ENCODE measurements around the gene R3HDM1. TPM values are rescaled to one million over a fixed set of nuclear protein-coding genes. Genes with fewer than 3 reads are reported as not detected.

Gene R3HDM1
- total and polyA plus RNA-seq, 2 donors, result 17.4 to 19.3 TPM

- peaks cover 9 to 32% of the 10 kb centered on the region in 2 donors for H3K36me3 ChIP-seq (ENCODE audit: control insufficient read depth in 2 of 2, insufficient read depth in 2 of 2, low read length in 1 of 2)
- no peak overlapping the region for H3K4me3 ChIP-seq (ENCODE audit: low read length in 2 of 2)
- H3K27me3 ChIP-seq (ENCODE audit: control insufficient read depth in 2 of 2, insufficient read depth in 1 of 2, low read length in 1 of 2), result no peaks in the 10 kb centered on the region
- H3K9me3 ChIP-seq (ENCODE audit: control insufficient read depth in 2 of 2, insufficient read depth in 1 of 2, low read length in 1 of 2), result no peaks in the 10 kb centered on the region
- no peak overlapping the region for H3K27ac ChIP-seq (ENCODE audit: low read depth in 1 of 2, low read length in 1 of 2)
- no peaks in the 10 kb centered on the region for H3K4me1 ChIP-seq (ENCODE audit: control insufficient read depth in 2 of 2, insufficient read depth in 2 of 2, low read length in 2 of 2)
- no peak for DNase-seq (ENCODE audit: low read depth in 6 of 9, low spot score in 9 of 9)
These were observed 133.4 kb downstream of the R3HDM1 start for GRCh38 chr2:135664623-135665068.

GRCh38 chr2:135667045-135667444 lies 135.8 kb downstream of the R3HDM1 start:
- Histone ChIP-seq H3K4me3 (ENCODE audit: low read length in 2 of 2) (no peak overlapping the region), H3K9me3 (ENCODE audit: control insufficient read depth in 2 of 2, insufficient read depth in 1 of 2, low read length in 1 of 2) (peaks cover 0 to 2% of the 10 kb centered on the region in 2 donors), H3K4me1 (ENCODE audit: control insufficient read depth in 2 of 2, insufficient read depth in 2 of 2, low read length in 2 of 2) (no peaks in the 10 kb centered on the region), H3K27ac (ENCODE audit: low read depth in 1 of 2, low read length in 1 of 2) (no peak overlapping the region), H3K36me3 (ENCODE audit: control insufficient read depth in 2 of 2, insufficient read depth in 2 of 2, low read length in 1 of 2) (peaks cover 8 to 29% of the 10 kb centered on the region in 2 donors), H3K27me3 (ENCODE audit: control insufficient read depth in 2 of 2, insufficient read depth in 1 of 2, low read length in 1 of 2) (no peaks in the 10 kb centered on the region)
- DNase-seq (ENCODE audit: low read depth in 6 of 9, low spot score in 9 of 9), result no peak

GRCh38 chr2:135674453-135674852 lies 143.2 kb downstream of the R3HDM1 start:
- Histone ChIP-seq H3K27me3 (ENCODE audit: control insufficient read depth in 2 of 2, insufficient read depth in 1 of 2, low read length in 1 of 2) (no peaks in the 10 kb centered on the region), H3K36me3 (ENCODE audit: control insufficient read depth in 2 of 2, insufficient read depth in 2 of 2, low read length in 1 of 2) (peaks cover 12 to 37% of the 10 kb centered on the region in 2 donors), H3K27ac (ENCODE audit: low read depth in 1 of 2, low read length in 1 of 2) (no peak overlapping the region), H3K9me3 (ENCODE audit: control insufficient read depth in 2 of 2, insufficient read depth in 1 of 2, low read length in 1 of 2) (peaks cover 0 to 2% of the 10 kb centered on the region in 2 donors), H3K4me1 (ENCODE audit: control insufficient read depth in 2 of 2, insufficient read depth in 2 of 2, low read length in 2 of 2) (no peaks in the 10 kb centered on the region), H3K4me3 (ENCODE audit: low read length in 2 of 2) (no peak overlapping the region)
- WGBS, result 100% methylated on average over 1 of the region's 1 CpG
- DNase-seq (ENCODE audit: low read depth in 6 of 9, low spot score in 9 of 9), result no peak

- H3K27me3 ChIP-seq (ENCODE audit: control insufficient read depth in 2 of 2, insufficient read depth in 1 of 2, low read length in 1 of 2), result no peaks in the 10 kb centered on the region
- H3K4me3 ChIP-seq (ENCODE audit: low read length in 2 of 2), result no peak overlapping the region
- no peak for DNase-seq (ENCODE audit: low read depth in 6 of 9, low spot score in 9 of 9)
- WGBS, result 99% methylated on average over 3 of the region's 3 CpGs
- peaks cover 19 to 47% of the 10 kb centered on the region in 2 donors for H3K36me3 ChIP-seq (ENCODE audit: control insufficient read depth in 2 of 2, insufficient read depth in 2 of 2, low read length in 1 of 2)
- H3K4me1 ChIP-seq (ENCODE audit: control insufficient read depth in 2 of 2, insufficient read depth in 2 of 2, low read length in 2 of 2), result no peaks in the 10 kb centered on the region
- no peak overlapping the region for H3K27ac ChIP-seq (ENCODE audit: low read depth in 1 of 2, low read length in 1 of 2)
- H3K9me3 ChIP-seq (ENCODE audit: control insufficient read depth in 2 of 2, insufficient read depth in 1 of 2, low read length in 1 of 2), result no peaks in the 10 kb centered on the region
These were observed 144.7 kb downstream of the R3HDM1 start for GRCh38 chr2:135676031-135676430.

GRCh38 chr2:135679125-135679524 lies 147.8 kb downstream of the R3HDM1 start:
- H3K4me3 ChIP-seq (ENCODE audit: low read length in 2 of 2), result no peak overlapping the region
- H3K4me1 ChIP-seq (ENCODE audit: control insufficient read depth in 2 of 2, insufficient read depth in 2 of 2, low read length in 2 of 2), result no peaks in the 10 kb centered on the region
- peaks cover 13 to 60% of the 10 kb centered on the region in 2 donors for H3K36me3 ChIP-seq (ENCODE audit: control insufficient read depth in 2 of 2, insufficient read depth in 2 of 2, low read length in 1 of 2)
- no peaks in the 10 kb centered on the region for H3K27me3 ChIP-seq (ENCODE audit: control insufficient read depth in 2 of 2, insufficient read depth in 1 of 2, low read length in 1 of 2)
- WGBS, result 96% methylated on average over 2 of the region's 2 CpGs
- no peak overlapping the region for H3K27ac ChIP-seq (ENCODE audit: low read depth in 1 of 2, low read length in 1 of 2)
- no peak for DNase-seq (ENCODE audit: low read depth in 6 of 9, low spot score in 9 of 9)
- no peaks in the 10 kb centered on the region for H3K9me3 ChIP-seq (ENCODE audit: control insufficient read depth in 2 of 2, insufficient read depth in 1 of 2, low read length in 1 of 2)

GRCh38 chr2:135685361-135685760 lies 154.1 kb downstream of the R3HDM1 start:
- no peak for DNase-seq (ENCODE audit: low read depth in 6 of 9, low spot score in 9 of 9)
- Histone ChIP-seq H3K4me1 (ENCODE audit: control insufficient read depth in 2 of 2, insufficient read depth in 2 of 2, low read length in 2 of 2) (peaks cover 0 to 2% of the 10 kb centered on the region in 2 donors), H3K36me3 (ENCODE audit: control insufficient read depth in 2 of 2, insufficient read depth in 2 of 2, low read length in 1 of 2) (peaks cover 2 to 32% of the 10 kb centered on the region in 2 donors), H3K27me3 (ENCODE audit: control insufficient read depth in 2 of 2, insufficient read depth in 1 of 2, low read length in 1 of 2) (no peaks in the 10 kb centered on the region), H3K9me3 (ENCODE audit: control insufficient read depth in 2 of 2, insufficient read depth in 1 of 2, low read length in 1 of 2) (no peaks in the 10 kb centered on the region), H3K27ac (ENCODE audit: low read depth in 1 of 2, low read length in 1 of 2) (no peak overlapping the region), H3K4me3 (ENCODE audit: low read length in 2 of 2) (no peak overlapping the region)
- 99% methylated on average over 1 of the region's 1 CpG for WGBS

GRCh38 chr2:135688978-135689377 lies 157.7 kb downstream of the R3HDM1 start:
- no peak overlapping the region for H3K4me3 ChIP-seq (ENCODE audit: low read length in 2 of 2)
- no peak for DNase-seq (ENCODE audit: low read depth in 6 of 9, low spot score in 9 of 9)
- H3K27me3 ChIP-seq (ENCODE audit: control insufficient read depth in 2 of 2, insufficient read depth in 1 of 2, low read length in 1 of 2), result no peaks in the 10 kb centered on the region
- H3K4me1 ChIP-seq (ENCODE audit: control insufficient read depth in 2 of 2, insufficient read depth in 2 of 2, low read length in 2 of 2), result peaks cover 0 to 2% of the 10 kb centered on the region in 2 donors
- H3K27ac ChIP-seq (ENCODE audit: low read depth in 1 of 2, low read length in 1 of 2), result no peak overlapping the region
- H3K36me3 ChIP-seq (ENCODE audit: control insufficient read depth in 2 of 2, insufficient read depth in 2 of 2, low read length in 1 of 2), result peaks cover 0 to 9% of the 10 kb centered on the region in 2 donors
- H3K9me3 ChIP-seq (ENCODE audit: control insufficient read depth in 2 of 2, insufficient read depth in 1 of 2, low read length in 1 of 2), result no peaks in the 10 kb centered on the region

GRCh38 chr2:135689679-135690078 lies 158.4 kb downstream of the R3HDM1 start:
- Histone ChIP-seq H3K9me3 (ENCODE audit: control insufficient read depth in 2 of 2, insufficient read depth in 1 of 2, low read length in 1 of 2) (no peaks in the 10 kb centered on the region), H3K27ac (ENCODE audit: low read depth in 1 of 2, low read length in 1 of 2) (peak overlapping the region in 1 of 2 donors; percentile 39), H3K4me3 (ENCODE audit: low read length in 2 of 2) (no peak overlapping the region), H3K36me3 (ENCODE audit: control insufficient read depth in 2 of 2, insufficient read depth in 2 of 2, low read length in 1 of 2) (peaks cover 2 to 9% of the 10 kb centered on the region in 2 donors), H3K4me1 (ENCODE audit: control insufficient read depth in 2 of 2, insufficient read depth in 2 of 2, low read length in 2 of 2) (peaks cover 0 to 2% of the 10 kb centered on the region in 2 donors), H3K27me3 (ENCODE audit: control insufficient read depth in 2 of 2, insufficient read depth in 1 of 2, low read length in 1 of 2) (no peaks in the 10 kb centered on the region)
- WGBS, result 40% methylated on average over 3 of the region's 3 CpGs
- peak in 3 of 9 donors; percentile 0 to 23 (median 11) for DNase-seq (ENCODE audit: low read depth in 6 of 9, low spot score in 9 of 9)

GRCh38 chr2:135694711-135695110 lies 163.4 kb downstream of the R3HDM1 start:
- no peak for DNase-seq (ENCODE audit: low read depth in 6 of 9, low spot score in 9 of 9)

GRCh38 chr2:135698838-135699237 lies 167.6 kb downstream of the R3HDM1 start:
- peaks cover 3 to 5% of the 10 kb centered on the region in 2 donors for H3K36me3 ChIP-seq (ENCODE audit: control insufficient read depth in 2 of 2, insufficient read depth in 2 of 2, low read length in 1 of 2)
- no peaks in the 10 kb centered on the region for H3K4me1 ChIP-seq (ENCODE audit: control insufficient read depth in 2 of 2, insufficient read depth in 2 of 2, low read length in 2 of 2)
- H3K27me3 ChIP-seq (ENCODE audit: control insufficient read depth in 2 of 2, insufficient read depth in 1 of 2, low read length in 1 of 2), result no peaks in the 10 kb centered on the region
- no peaks in the 10 kb centered on the region for H3K9me3 ChIP-seq (ENCODE audit: control insufficient read depth in 2 of 2, insufficient read depth in 1 of 2, low read length in 1 of 2)
- WGBS, result 98% methylated on average over 2 of the region's 2 CpGs
- no peak for DNase-seq (ENCODE audit: low read depth in 6 of 9, low spot score in 9 of 9)
- no peak overlapping the region for H3K27ac ChIP-seq (ENCODE audit: low read depth in 1 of 2, low read length in 1 of 2)
- no peak overlapping the region for H3K4me3 ChIP-seq (ENCODE audit: low read length in 2 of 2)

More at GRCh38 chr2:135694711-135695110, 163.4 kb downstream of the R3HDM1 start:
- H3K27me3 ChIP-seq (ENCODE audit: control insufficient read depth in 2 of 2, insufficient read depth in 1 of 2, low read length in 1 of 2), result no peaks in the 10 kb centered on the region
- peaks cover 3 to 5% of the 10 kb centered on the region in 2 donors for H3K36me3 ChIP-seq (ENCODE audit: control insufficient read depth in 2 of 2, insufficient read depth in 2 of 2, low read length in 1 of 2)
- 93% methylated on average over 2 of the region's 2 CpGs for WGBS
- H3K9me3 ChIP-seq (ENCODE audit: control insufficient read depth in 2 of 2, insufficient read depth in 1 of 2, low read length in 1 of 2), result no peaks in the 10 kb centered on the region
- no peaks in the 10 kb centered on the region for H3K4me1 ChIP-seq (ENCODE audit: control insufficient read depth in 2 of 2, insufficient read depth in 2 of 2, low read length in 2 of 2)
- no peak overlapping the region for H3K27ac ChIP-seq (ENCODE audit: low read depth in 1 of 2, low read length in 1 of 2)
- H3K4me3 ChIP-seq (ENCODE audit: low read length in 2 of 2), result no peak overlapping the region
